Neural progenitor cell (in vitro differentiated cells): ENCODE results near the gene SPR. TPM values are rescaled to one million over a fixed set of nuclear protein-coding genes. Genes with fewer than 3 reads are reported as not detected.

Experiments
- DNase-seq: peaks from one replicate; pipeline ENCODE4 v3.0.0-alpha.2; 2016; ENCODE audit warnings: low spot score
- H2AFZ ChIP-seq: fragments of 200-600 bp; sonication (generic); replicated peaks from 2 replicates; pipeline ENCODE4 v1.6.1; 2016; ENCODE audit warnings: antibody characterized with exemption
- H3F3A ChIP-seq: fragments of 200-600 bp; sonication (generic); 2 replicates; pipeline ENCODE4 v1.6.1; 2016; ENCODE audit warnings: antibody characterized with exemption, low read depth
- H3K27ac ChIP-seq: fragments of 200-600 bp; sonication (generic); 2 replicates; pipeline ENCODE4 v1.5.1; 2016; ENCODE audit warnings: mild to moderate bottlenecking
- H3K27me3 ChIP-seq: fragments of 200-600 bp; sonication (generic); 2 replicates; pipeline ENCODE4 v1.6.1; 2016; ENCODE audit warnings: mild to moderate bottlenecking, moderate library complexity
- H3K36me3 ChIP-seq: fragments of 200-600 bp; sonication (generic); 2 replicates; pipeline ENCODE4 v1.5.1; 2016
- H3K4me1 ChIP-seq: fragments of 200-600 bp; sonication (generic); 2 replicates; pipeline ENCODE4 v1.6.1; 2016; ENCODE audit warnings: mixed run types
- H3K4me2 ChIP-seq: fragments of 200-600 bp; sonication (generic); 2 replicates; pipeline ENCODE4 v1.6.1; 2016
- H3K4me3 ChIP-seq: fragments of 200-600 bp; sonication (generic); 2 replicates; pipeline ENCODE4 v1.5.1; 2016
- H3K79me2 ChIP-seq: fragments of 200-600 bp; sonication (generic); 2 replicates; pipeline ENCODE4 v1.6.1; 2016; ENCODE audit warnings: low read depth
- H3K9ac ChIP-seq: fragments of 200-600 bp; sonication (generic); 2 replicates; pipeline ENCODE4 v1.6.1; 2016
- H3K9me3 ChIP-seq: fragments of 200-600 bp; sonication (generic); 2 replicates; pipeline ENCODE4 v1.5.1; 2016; ENCODE audit warnings: low read depth
- H4K20me1 ChIP-seq: fragments of 200-600 bp; sonication (generic); 2 replicates; pipeline ENCODE4 v1.6.1; 2016; ENCODE audit warnings: low read depth
- H3K27ac Mint-ChIP-seq: 3 replicates; pipeline ENCODE4 v1.8.0; 2021; ENCODE audit warnings: mixed read lengths
- H3K27me3 Mint-ChIP-seq: 2 replicates; pipeline ENCODE4 v1.8.0; 2022; ENCODE audit warnings: low read depth, mild to moderate bottlenecking, inconsistent platforms, moderate library complexity, mixed read lengths; ENCODE audit not compliant: insufficient read depth
- H3K36me3 Mint-ChIP-seq: 3 replicates; pipeline ENCODE4 v1.8.0; 2021; ENCODE audit warnings: mixed read lengths
- H3K4me1 Mint-ChIP-seq: 3 replicates; pipeline ENCODE4 v1.8.0; 2021; ENCODE audit warnings: mixed read lengths
- H3K4me3 Mint-ChIP-seq: 3 replicates; pipeline ENCODE4 v1.8.0; 2021; ENCODE audit warnings: mild to moderate bottlenecking, moderate library complexity, mixed read lengths
- H3K9me3 Mint-ChIP-seq: 3 replicates; pipeline ENCODE4 v1.8.0; 2020; ENCODE audit warnings: mixed read lengths
- EZH2 ChIP-seq: fragments of 200-600 bp; sonication (generic); IDR thresholded peaks from 2 replicates; pipeline ENCODE4 v1.6.1; 2017; ENCODE audit warnings: antibody characterized with exemption, mild to moderate bottlenecking, moderate library complexity
- EZH2phosphoT487 ChIP-seq: fragments of 200-600 bp; sonication (generic); IDR thresholded peaks from 2 replicates; pipeline ENCODE4 v1.6.1; 2017; ENCODE audit warnings: antibody characterized with exemption
- total RNA-seq: library from RNA; depleted of rRNA; stranded (reverse); fragments of >200 nt; gene quantifications from 2 replicates; pipeline ENCODE4 v1.2.3, GENCODE V29; 2015; ENCODE audit warnings: low replicate concordance
- TF ChIP-seq, protein P1 (sequence below): fragments of 200-600 bp; sonication (generic); IDR thresholded peaks from 2 replicates; pipeline ENCODE4 v1.5.1; 2017; ENCODE audit warnings: antibody characterized with exemption, mild to moderate bottlenecking

The SPR gene
- total RNA-seq, 1 donor from 2014 or later = 2.2 TPM

- peak overlapping the region; percentile 44 for H3K4me3 ChIP-seq
- H3K79me2 ChIP-seq = no peaks in the 10 kb centered on the region
- H3K4me2 ChIP-seq = peak overlapping the region; percentile 91
- H3K27ac ChIP-seq = no peak overlapping the region
- H2AFZ ChIP-seq = peak overlapping the region; percentile 92
- H3K4me1 Mint-ChIP-seq = peaks cover 21% of the 10 kb centered on the region
- H3K27ac Mint-ChIP-seq = no peak overlapping the region
- DNase-seq = peak; percentile 94
- no peak overlapping the region for H3K9ac ChIP-seq
- no peaks in the 10 kb centered on the region for H3K36me3 ChIP-seq
- peaks cover 57% of the 10 kb centered on the region for H3F3A ChIP-seq
- peaks cover 51% of the 10 kb centered on the region for H3K4me1 ChIP-seq
- H3K9me3 Mint-ChIP-seq = no peaks in the 10 kb centered on the region
- H3K27me3 Mint-ChIP-seq = peaks cover 74% of the 10 kb centered on the region
- TF ChIP-seq, protein P1, sequence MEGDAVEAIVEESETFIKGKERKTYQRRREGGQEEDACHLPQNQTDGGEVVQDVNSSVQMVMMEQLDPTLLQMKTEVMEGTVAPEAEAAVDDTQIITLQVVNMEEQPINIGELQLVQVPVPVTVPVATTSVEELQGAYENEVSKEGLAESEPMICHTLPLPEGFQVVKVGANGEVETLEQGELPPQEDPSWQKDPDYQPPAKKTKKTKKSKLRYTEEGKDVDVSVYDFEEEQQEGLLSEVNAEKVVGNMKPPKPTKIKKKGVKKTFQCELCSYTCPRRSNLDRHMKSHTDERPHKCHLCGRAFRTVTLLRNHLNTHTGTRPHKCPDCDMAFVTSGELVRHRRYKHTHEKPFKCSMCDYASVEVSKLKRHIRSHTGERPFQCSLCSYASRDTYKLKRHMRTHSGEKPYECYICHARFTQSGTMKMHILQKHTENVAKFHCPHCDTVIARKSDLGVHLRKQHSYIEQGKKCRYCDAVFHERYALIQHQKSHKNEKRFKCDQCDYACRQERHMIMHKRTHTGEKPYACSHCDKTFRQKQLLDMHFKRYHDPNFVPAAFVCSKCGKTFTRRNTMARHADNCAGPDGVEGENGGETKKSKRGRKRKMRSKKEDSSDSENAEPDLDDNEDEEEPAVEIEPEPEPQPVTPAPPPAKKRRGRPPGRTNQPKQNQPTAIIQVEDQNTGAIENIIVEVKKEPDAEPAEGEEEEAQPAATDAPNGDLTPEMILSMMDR = no peak
- peak; percentile 52 for TF ChIP-seq EZH2
- no peak for TF ChIP-seq EZH2phosphoT487
- peaks cover 58% of the 10 kb centered on the region for H4K20me1 ChIP-seq
- peaks cover 100% of the 10 kb centered on the region for H3K27me3 ChIP-seq
- H3K36me3 Mint-ChIP-seq = no peaks in the 10 kb centered on the region
- H3K4me3 Mint-ChIP-seq = peak overlapping the region; percentile 80
- no peaks in the 10 kb centered on the region for H3K9me3 ChIP-seq
These were observed 28.9 kb downstream of the SPR start for GRCh38 chr2:72915907-72916742.

DNA sequence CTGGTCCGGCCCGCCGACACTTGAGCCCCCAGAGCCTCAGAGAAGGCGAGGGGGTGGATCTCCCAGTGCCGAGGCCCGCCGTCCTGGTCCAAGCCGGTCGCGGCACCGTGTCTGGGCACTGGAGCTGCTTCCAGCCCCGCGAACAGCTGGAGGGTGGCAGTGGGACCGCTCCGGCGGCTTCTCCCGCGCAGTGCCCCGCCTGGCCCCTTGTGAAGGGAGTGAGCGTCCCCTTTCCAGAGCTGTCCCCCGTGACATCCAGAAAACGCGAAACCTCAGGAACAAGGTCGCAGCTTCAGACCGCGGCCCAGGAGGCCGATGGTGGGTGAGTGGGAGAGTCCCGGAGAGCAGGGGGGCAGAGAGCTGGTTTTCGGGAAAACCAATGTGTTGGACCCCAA is 29.5 kb downstream of the SPR start:
- peaks cover 76% of the 10 kb centered on the region for H3K27me3 Mint-ChIP-seq
- TF ChIP-seq, protein P1 = no peak
- TF ChIP-seq EZH2 (peak; percentile 16), EZH2phosphoT487 (no peak)
- H3K36me3 ChIP-seq = no peaks in the 10 kb centered on the region
- no peak overlapping the region for H3K27ac Mint-ChIP-seq
- H3K9me3 Mint-ChIP-seq = no peaks in the 10 kb centered on the region
- H3K27me3 ChIP-seq = peaks cover 100% of the 10 kb centered on the region
- H3K79me2 ChIP-seq = no peaks in the 10 kb centered on the region
- peak; percentile 56 for DNase-seq
- peak overlapping the region; percentile 91 for H3K4me2 ChIP-seq
- peak overlapping the region; percentile 80 for H3K4me3 Mint-ChIP-seq
- peaks cover 62% of the 10 kb centered on the region for H3F3A ChIP-seq
- peaks cover 21% of the 10 kb centered on the region for H3K4me1 Mint-ChIP-seq
- H3K36me3 Mint-ChIP-seq = no peaks in the 10 kb centered on the region
- H3K27ac ChIP-seq = no peak overlapping the region
- H2AFZ ChIP-seq = peak overlapping the region; percentile 92
- no peaks in the 10 kb centered on the region for H3K9me3 ChIP-seq
- peaks cover 51% of the 10 kb centered on the region for H3K4me1 ChIP-seq
- peak overlapping the region; percentile 44 for H3K4me3 ChIP-seq
- no peak overlapping the region for H3K9ac ChIP-seq
- peaks cover 64% of the 10 kb centered on the region for H4K20me1 ChIP-seq

GRCh38 chr2:72917138-72917876 is 30.1 kb downstream of the SPR start, which contains the start of gene EMX1:
TSS of gene EMX1 (plus strand) at chr2:72917519. CDS start at chr2:72917853, 334 bp downstream.
- H3K27ac Mint-ChIP-seq = no peak within 1 kb of the TSS
- no peaks in the 10 kb centered on the region for H3K79me2 ChIP-seq
- peak within 1 kb of the TSS; percentile 92 for H2AFZ ChIP-seq

More at GRCh38 chr2:72917138-72917876, 30.1 kb downstream of the SPR start, which contains the start of gene EMX1:
- Histone ChIP-seq H3F3A (peaks cover 62% of the 10 kb centered on the region), H3K27me3 (peaks cover 100% of the 10 kb centered on the region), H4K20me1 (peaks cover 67% of the 10 kb centered on the region), H3K27ac (no peak within 1 kb of the TSS), H3K9me3 (no peaks in the 10 kb centered on the region), H3K4me1 (peaks cover 51% of the 10 kb centered on the region), H3K4me2 (peak within 1 kb of the TSS; percentile 91), H3K36me3 (no peaks in the 10 kb centered on the region), H3K4me3 (peak within 1 kb of the TSS; percentile 44), H3K9ac (no peak within 1 kb of the TSS)
- Mint-ChIP-seq H3K4me3 (peak within 1 kb of the TSS; percentile 82), H3K36me3 (no peaks in the 10 kb centered on the region), H3K27me3 (peaks cover 77% of the 10 kb centered on the region), H3K4me1 (peaks cover 21% of the 10 kb centered on the region), H3K9me3 (peaks cover 2% of the 10 kb centered on the region)
- peak; percentile 92 for DNase-seq
- TF ChIP-seq EZH2 (no peak), EZH2phosphoT487 (no peak)
- TF ChIP-seq, protein P1 = no peak
